GM21737 (cell line): ENCODE results near the gene CHST15.
"Not testable (repeated sequence)": the region's sequence is repeated elsewhere in the genome, so short reads cannot be mapped to it uniquely, and the experiment has no call there.

Source experiments
- ATAC-seq: cut with Tn5 transposase; IDR thresholded peaks from one replicate; pipeline ENCODE4 v1.9.1; 2021; ENCODE audit warnings: mild to moderate bottlenecking, moderate library complexity; ENCODE audit not compliant: unreplicated experiment

The CHST15 gene

DNA sequence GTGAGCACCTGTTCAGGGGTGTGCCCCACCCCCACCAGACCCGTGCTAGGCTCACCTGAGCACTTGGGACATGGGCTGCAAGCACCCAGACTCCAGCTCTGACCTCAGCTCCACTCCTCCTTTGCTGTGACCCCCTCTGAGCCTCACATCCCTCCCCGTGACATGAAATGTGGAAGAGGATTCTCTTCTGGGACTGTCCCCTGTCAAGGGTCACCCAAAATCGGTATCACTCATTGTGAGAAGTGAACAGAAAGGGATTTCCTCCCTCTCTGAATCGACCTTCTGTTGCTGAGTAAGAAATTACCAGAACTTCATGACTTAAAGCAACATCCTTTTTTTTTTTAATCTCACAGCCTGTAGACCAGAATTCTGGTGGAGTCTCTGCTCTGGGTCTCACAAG is 6.2 kb upstream of the CHST15 start:
- ATAC-seq = peak; percentile 59

DNA sequence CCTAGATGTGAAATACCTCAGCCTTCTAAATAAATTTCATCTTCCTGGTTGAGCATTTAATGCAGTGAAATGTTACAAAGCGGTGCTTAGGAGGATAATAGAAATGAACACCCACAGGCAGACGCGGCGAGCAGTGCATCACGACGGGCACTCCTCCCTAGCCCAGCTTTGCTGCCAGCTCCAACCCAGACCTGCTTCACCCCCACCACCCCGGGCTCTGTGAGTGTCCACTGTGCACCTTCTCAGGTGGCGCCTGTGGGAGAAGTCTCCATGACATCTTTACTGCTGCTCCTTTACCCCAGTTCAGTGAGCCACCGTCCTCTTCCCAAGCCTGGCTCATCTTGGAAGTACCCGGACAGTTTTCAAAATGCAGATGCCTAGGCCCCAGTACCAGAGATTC is 5.2 kb upstream of the CHST15 start:
- ATAC-seq = no peak

DNA sequence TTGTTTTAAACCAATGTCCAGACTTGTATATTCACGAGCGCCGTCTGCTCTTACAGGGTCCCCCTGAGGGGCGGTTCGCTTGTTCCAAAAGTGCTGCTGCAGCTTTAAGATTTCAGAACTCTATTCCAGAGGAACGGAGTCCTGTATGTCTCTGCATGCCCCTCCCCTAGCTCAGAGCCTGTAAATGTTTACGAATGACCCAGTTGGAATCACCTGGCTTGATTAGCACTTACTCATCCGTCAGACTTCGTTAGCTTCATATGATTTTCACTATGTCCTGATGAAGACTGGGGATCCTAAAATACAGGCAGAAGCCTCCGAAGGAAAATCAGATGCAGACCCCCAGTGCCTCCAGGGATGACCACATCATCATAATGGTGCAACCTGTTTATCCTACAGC is 4.5 kb upstream of the CHST15 start:
- ATAC-seq = no peak

DNA sequence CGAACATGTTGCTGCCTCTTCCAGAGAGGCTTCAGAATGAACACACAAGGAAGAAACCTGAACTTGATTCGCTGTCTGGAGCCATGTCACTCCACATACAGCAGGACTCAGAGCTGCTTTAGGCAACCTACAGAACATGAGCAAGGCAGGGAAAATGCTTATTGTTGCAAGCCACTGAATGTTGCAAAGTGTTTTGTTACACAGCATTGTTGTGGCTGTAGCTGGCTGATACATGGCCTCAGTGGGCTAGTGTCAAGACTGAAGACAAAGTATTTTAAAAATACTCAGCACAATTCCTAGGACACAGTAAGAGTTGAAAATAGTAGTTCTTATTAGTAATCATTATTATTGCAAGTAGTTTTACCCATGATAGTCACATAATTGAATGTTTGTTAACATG is 3.1 kb upstream of the CHST15 start:
- ATAC-seq = no peak

DNA sequence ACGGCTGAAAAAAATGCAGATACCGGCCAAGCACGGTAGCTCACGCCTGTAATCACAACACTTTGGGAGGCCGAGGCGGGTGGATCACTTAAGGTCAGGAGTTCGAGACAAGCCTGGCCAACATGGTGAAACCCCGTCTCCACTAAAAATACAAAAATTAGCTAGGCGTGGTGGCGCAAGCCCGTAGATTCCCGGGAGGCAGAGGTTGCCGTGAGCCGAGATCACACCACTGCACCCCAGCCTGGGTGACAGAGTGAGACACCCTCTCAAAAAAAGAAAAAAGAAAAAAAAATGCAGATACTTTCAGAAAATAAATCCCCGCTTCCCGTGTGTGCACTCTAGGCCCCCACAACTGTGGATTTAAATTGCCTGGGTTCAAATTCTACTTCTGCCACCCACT is 2.4 kb upstream of the CHST15 start:
- ATAC-seq = not testable (repeated sequence)

DNA sequence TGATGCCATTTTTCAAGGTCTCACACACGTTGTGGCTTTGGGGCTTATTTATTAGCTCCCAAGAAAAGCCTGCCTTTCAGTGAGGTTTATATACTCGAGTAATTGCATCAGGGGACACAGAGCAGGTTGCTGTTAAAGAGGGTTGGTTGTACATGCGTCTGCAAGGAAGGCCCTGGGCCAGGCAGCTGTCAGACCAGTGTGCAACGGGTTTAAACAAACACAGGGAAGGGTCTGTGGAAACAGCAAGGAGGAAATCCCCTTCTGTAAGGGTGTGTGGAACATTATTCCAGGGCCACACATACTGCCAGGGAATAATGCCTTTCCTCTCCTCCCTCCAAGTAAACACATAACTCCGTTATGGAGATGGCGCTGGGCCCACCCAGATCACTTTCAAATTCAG is 1.7 kb upstream of the CHST15 start:
- no peak for ATAC-seq

DNA sequence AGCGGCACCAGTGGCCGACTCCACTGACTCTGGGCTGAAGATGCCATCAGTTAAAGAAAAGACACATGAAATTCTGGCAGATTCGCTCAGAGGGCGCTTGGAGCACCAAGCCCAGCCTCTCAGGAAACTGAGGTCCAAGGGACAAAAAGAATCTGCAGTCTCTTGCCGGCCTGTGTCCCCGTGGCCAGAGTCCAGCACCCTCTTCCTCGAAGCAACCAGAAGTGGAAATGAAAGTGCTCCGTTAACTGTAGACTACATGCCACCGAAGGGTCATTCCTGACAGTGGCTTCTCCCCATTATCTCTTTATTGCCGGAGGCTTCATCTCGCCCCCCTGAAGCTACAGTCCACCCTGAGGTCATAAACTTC is 1.0 kb upstream of the CHST15 start:
- ATAC-seq = no peak

DNA sequence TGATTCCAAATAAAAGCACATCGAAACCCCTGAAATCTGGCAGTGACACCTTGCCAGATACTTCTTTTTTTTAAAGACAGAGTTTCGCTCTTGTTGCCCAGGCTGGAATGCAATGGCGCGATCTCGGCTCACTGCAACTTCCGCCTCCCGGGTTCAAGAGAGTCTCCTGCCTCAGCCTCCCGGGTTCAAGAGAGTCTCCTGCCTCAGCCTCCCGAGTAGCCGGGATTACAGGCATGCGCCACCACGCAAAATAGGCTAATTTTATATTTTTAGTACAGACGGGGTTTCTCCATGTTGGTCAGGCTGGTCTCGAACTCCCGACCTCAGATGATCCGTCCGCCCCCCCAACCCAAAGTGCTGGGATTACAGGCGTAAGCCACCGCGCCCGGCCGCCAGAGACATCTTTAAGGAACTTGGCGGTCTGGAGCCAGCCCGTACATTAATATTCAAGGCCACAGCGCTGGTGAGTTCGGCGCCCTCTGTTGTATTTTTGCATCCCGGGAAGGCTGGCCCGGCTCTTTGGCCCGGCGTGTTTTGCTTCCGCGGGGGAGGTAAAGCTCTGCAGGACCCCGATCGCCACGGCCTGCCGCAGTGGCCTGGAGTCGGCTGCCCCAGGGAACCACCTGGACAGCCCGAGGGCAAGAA is 498 bp upstream of the CHST15 start:
- not testable (repeated sequence) for ATAC-seq

DNA sequence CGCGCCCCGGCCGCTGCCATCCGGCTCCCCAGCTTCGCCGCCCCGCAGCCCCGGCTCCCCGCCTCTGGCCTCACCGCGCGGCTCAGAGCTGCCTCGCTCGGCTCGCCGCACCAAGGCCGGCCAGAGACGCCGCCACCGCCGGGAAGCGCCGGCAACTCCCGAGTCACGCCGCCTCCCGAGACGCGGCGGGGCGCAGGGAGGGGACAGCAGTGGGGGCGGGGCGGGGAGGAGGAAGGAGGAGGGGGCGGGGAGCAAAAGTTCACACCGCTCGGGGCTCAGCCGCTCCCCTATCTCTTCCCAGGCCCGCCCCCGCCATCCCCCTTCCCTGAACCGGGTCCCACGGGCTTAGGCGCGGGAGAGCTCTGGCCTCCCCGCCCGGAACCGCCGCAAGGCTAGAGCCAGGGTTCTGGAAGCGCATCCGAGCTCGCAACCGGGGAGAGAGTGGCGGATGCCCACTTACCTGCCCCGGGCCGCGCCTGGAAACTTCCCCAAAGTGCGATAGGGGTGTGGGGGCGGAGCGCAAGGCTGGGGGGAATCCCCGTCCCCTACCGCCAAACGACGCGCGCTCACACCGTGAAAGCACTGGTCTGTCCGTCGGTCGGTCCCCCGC is 1.0 kb downstream of the CHST15 start:
- ATAC-seq = peak; percentile 54

DNA sequence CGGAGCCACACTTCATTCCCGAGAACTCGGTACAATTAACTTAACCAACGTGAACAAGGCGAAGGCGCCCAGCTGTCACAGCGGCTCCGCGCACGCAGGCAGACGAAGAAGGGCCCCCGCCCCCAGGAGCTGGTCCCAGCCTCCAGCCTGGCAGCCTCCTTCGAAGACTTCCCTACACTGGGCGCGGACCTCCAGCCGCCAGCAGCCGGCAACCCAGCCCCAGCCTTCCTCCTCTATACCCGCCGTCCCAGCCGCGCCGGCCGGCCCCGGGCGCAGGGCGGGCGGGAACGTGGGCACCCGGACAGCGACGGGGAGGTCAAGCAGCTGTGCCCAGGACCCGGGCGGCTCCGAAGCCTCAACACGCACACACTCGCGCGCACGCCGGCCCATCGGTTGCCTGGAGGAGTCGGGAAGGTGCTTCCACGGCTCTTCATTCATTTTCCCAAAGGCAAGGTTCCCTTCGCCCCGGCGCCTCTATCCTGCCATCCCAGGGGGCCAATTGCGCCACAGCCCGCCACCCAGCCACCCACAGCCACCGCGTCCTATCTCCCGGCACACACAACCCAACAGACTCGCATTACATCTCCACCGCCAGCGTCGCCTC is 1.6 kb downstream of the CHST15 start:
- no peak for ATAC-seq

DNA sequence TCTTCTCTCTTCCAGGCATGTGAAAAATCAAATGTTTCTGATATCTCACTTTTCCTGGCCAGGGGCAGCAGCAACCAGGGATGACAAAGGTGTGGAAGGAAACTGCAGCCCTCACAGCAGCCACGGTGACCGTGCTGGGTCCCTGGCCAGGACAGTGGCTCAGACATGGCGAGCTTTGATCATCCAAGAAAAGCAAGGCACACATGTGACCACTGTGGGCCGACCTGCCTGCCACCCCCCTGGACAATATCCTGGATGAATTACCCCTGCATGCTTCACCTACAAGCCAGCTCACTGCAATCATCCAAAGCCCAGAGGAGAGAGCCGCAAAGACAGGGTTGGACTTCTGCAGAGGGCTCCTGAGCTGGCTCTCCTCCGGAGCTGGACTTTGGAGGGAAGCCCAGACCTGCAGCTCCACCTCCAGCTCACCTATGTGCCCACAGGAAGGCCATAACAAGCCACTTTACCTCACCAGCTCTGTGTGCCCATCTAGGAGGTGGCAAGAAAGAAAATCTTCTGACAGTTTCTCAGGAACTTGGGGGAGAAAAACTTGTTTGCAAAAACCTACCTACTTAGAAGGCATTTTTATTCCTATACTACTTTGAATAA is 2.7 kb downstream of the CHST15 start:
- no peak for ATAC-seq

DNA sequence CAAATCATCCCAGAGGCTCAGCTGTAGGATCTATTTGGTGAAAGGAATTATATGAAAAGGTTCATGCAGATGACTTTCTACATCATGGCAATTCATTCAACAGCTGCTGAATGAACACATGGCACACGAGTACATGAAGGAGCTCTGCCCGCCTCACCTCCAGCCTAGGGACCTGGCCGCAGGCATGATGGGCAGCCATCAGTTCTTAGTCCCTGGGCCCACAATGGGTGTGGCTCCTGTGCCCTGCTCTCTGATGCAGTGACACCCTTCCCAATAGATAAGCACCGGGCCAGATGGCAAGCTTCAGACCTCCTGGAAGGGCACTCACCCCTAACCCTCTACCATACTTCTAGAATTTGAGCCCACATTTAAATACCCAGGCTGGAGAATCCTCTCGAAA is 3.5 kb downstream of the CHST15 start:
- ATAC-seq = no peak

DNA sequence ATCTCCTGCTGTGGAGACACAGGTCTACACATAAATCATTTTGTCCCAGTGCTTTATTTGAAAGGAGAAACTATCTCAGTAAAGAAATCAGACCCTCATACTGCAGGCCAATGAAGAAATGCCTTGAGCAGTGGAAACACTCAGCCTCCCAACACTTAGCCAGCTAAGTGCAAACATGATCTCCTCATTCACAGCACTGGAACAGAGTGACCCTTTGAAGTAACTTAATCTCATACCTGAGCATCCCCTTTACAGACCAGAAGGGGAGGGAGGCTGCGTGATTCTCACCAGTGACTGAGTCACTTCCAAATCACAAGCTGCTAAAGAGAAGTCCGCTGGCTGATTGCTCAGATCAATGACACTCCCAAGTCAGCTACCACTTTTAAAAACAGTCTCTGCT is 4.5 kb downstream of the CHST15 start:
- ATAC-seq = no peak

DNA sequence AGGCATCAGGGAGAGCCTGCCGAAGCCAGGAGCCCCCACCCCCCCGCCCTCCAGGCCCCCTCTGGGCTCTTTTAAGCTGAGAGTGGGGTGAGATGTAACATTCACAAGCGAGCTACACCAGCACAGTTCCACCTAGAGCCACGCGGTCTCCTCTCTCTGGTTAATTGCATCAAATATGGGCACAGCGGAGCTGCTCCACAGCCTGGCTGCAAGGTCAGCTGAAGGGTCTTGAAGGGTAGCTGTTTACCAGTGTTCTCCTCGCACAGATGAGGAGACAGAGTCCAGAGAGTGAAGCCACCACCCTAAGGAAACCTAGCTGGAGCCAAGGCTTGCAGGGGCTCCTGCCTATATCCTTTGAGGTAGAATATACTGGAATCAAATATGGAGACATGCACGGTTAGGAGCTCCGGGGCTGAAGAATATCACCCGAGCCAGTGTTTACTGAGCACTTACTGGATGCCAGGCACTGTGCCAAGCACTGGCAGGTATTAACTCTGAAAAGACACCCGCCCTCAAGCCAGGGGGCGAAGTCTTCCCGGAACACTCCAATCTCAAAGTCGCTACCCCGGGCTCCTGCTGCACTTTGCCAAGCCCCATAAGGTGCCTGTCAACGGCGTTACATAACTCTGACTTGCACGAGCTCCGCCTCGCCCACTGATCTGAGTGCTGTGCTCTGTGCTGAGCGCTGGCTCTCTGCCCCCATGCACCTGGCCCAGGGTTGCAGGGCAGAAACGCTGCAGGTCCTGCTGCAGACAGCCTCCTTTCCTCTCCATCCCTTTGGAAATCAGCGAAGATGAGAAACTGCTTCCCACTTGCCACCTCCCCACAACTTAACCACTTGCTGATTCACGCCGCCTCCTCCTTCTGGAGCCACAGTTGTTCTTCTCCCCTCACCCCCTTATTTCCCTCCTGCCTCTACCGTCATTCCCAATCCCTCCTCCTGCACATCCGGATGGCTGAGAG is 5.4 kb downstream of the CHST15 start:
- ATAC-seq = no peak

DNA sequence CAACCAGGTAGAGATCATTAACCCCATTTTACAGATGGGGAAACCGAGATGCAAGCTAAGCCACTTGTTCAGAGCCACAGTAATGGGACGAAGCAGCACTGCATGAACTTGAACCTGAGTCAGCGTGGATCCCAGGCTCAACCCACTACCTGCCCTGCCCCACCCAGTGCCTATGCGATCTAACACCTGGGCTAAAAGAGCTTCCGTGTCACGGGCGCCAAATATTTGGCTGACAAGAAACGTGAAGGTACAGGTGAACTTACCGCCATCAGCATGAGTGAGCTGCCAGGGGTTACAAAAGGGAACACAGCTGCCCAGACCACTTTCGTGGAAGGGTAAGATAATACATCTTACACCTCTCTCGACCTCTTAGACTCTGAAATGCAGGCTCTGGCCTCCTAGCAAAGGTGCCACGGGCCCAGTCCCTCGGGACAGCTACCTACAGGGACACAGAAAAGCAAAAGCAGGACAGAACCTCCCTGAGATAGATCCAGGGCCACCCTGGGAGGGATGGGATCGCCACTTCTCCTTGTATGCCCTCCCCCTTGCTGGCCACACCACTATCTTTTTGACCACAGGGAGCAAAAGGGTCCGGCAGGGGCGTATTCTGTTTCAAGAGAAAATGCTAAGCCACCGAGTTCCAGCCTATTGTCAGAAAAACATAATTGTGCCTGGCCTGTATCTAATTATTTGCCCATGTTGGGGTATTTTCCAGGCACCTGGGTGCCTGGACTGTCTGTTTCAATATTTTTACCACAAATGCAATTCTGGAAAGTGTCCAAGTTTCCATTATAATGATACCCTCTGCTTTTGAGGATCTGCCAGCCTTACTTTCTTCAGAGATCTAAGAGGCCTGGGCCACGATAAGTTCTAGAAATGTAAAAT is 6.4 kb downstream of the CHST15 start:
- no peak for ATAC-seq

DNA sequence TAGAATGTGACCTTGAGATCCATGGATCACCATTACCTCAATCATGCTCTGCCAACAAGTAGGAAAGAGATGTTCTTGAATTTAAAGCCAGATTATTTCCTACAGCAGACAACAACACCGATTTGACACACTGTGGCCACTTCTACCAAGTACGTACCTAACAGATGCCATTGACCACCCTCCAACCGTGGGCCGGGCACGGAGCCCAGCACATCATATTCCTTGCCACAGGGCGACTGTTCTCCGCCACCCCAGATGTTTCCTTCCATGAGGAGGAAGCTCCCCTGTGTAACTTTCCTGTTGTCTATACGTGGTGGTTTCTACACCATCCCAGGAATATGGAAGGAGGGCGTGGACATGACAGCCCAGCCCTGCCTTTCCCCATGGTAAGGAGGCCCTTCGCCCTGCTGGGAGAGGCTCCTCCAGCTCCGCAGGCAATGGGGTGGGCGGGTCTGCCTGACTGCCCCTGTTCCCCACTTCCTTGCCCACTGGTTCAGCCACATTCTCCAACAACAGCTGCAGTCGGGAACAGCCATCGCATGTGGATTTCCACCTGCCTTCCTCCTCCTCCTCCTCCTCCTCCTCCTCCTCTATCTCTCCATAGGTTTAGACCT is 7.2 kb downstream of the CHST15 start:
- no peak for ATAC-seq

DNA sequence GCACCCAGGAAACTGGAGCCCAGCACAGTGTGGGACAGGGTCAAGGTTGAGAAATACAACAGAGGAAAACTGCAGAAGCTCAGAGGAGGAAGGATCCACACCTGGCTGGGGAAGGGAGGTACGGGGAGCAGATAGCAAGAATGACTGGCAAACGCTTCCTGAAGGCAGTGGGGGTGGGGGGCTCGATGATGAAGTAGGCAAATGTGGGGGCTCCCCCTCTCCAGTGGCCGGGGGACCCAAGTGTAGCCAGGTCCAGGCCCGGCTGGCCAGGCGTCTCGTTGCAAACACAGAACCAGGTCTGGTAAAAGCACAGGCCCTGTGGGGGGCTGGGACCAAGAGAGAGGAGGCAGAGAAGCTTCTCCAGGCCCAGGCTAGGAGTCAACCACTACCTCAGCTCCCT is 7.7 kb downstream of the CHST15 start:
- ATAC-seq = no peak

DNA sequence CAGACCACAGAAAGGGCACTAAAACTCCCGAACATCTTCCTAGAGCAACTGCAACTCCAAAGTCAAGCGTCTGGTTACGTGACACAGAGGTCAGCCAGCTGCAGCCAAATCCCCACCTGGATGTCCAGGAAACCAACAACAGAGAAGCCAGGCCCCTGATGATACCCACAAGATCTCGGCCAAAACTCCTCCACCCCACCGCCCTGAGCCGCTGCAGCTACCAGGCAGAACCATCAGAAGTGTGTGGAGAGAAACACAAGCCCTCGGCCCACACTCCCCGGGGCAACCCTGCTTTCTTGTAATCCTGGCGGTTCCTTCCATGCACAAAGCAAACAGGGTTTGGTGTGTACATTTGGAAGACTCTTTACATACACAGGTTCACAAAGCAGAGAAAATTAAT is 8.7 kb downstream of the CHST15 start:
- ATAC-seq = no peak

DNA sequence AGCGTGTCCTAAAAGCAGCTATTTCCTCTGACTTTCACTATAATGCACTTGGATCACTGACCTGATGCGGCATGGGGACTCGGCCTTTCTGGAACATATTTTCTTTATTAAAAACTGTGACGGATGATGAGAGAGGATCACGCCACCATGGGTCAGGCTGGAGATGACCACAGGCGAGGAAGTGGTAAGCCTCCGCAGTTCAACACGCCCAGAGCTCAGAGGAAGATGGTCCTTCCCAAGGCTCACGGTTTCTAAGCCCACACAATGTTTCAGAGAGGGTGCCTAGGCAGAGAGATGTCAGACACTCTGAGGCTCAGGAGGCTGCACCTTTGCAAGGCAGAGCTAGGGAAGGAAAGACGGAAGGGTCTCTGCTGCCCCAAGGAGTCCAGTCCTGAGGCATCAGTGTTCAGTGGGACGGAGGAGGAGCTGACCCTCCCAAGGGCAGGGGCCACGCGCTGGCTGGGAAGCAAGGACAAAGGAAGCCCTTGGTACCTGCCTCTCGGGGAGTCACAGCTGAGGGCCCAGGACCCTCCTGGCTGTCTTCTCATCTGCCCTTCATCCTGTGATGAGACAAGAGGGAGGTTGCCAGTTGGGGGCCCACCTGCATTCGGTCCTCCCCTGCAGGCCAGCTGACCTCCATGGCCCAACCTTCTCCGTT is 9.5 kb downstream of the CHST15 start:
- no peak for ATAC-seq
